ENCODE measurements around the gene IFT57.

DNA sequence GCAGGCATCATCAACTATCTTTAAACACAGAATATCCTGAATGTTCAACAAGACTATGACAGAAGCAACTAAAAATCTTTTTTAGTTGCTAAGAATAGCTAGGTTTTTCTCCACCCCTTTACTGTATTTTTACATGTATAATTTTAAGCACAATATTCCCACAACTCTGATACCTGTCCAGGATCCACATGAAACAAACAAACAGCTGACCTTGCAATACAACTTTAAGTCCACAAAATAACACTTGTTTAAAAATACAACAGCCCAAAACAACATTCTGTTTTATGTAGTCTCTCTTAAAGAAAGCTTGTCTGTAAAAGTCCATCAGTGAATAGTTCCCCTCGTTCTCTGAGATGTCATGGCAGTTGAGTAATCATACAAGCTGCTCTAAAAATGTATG is 41.1 kb downstream of the IFT57 start:
- TF ChIP-seq, protein P1, sequence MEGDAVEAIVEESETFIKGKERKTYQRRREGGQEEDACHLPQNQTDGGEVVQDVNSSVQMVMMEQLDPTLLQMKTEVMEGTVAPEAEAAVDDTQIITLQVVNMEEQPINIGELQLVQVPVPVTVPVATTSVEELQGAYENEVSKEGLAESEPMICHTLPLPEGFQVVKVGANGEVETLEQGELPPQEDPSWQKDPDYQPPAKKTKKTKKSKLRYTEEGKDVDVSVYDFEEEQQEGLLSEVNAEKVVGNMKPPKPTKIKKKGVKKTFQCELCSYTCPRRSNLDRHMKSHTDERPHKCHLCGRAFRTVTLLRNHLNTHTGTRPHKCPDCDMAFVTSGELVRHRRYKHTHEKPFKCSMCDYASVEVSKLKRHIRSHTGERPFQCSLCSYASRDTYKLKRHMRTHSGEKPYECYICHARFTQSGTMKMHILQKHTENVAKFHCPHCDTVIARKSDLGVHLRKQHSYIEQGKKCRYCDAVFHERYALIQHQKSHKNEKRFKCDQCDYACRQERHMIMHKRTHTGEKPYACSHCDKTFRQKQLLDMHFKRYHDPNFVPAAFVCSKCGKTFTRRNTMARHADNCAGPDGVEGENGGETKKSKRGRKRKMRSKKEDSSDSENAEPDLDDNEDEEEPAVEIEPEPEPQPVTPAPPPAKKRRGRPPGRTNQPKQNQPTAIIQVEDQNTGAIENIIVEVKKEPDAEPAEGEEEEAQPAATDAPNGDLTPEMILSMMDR (IDR thresholded peaks at IDR 0.05; ENCODE audit: control extremely low read depth in 1 of 3, insufficient read depth in 1 of 3, low read depth in 1 of 3, low read length in 3 of 3), result no peak
- TF ChIP-seq EP300 (IDR thresholded peaks at IDR 0.05; ENCODE audit: borderline replicate concordance in 1 of 2, low read depth in 2 of 2, low read length in 2 of 2), result no peak
- no peak for TF ChIP-seq RFX5 (IDR thresholded peaks at IDR 0.05; ENCODE audit: borderline replicate concordance, low read depth, low read length)
